Activated B cell treated with CpG ODN at 0.5 μM for 24 hours (primary cell): Measurements from ENCODE around the gene ZBTB45. TPM values are rescaled to one million over a fixed set of nuclear protein-coding genes. Genes with fewer than 3 reads are reported as not detected.

ENCODE experiments used
- ATAC-seq: fragments of 200-7000 bp; cut with Tn5 transposase; one replicate; pipeline ENCODE4 v1.10.0; 2021; ENCODE audit warnings: low read depth, mild to moderate bottlenecking, moderate library complexity
- CTCF ChIA-PET: fragments of 350-600 bp; sonication (Branson Sonifier 250); formaldehyde crosslinking; loops from one replicate; lab custom pipeline; 2021; ENCODE audit warnings: antibody characterized with exemption; lab: Charles Lee
- POLR2A ChIA-PET: fragments of 350-600 bp; sonication (Branson Sonifier 250); formaldehyde crosslinking; loops from one replicate; lab custom pipeline; 2021; ENCODE audit warnings: antibody characterized with exemption; lab: Charles Lee
- DNase-seq: peaks from one replicate; pipeline ENCODE4 v3.0.0; 2022
- H3K27ac Mint-ChIP-seq: one replicate; pipeline ENCODE4 v1.8.0; 2020; ENCODE audit warnings: mixed read lengths
- H3K27me3 Mint-ChIP-seq: one replicate; pipeline ENCODE4 v1.8.0; 2021; ENCODE audit warnings: mixed read lengths
- H3K36me3 Mint-ChIP-seq: one replicate; pipeline ENCODE4 v1.8.0; 2021; ENCODE audit warnings: low read depth, mixed read lengths
- H3K4me1 Mint-ChIP-seq: one replicate; pipeline ENCODE4 v1.8.0; 2021; ENCODE audit warnings: mixed read lengths
- H3K4me3 Mint-ChIP-seq: one replicate; pipeline ENCODE4 v1.8.0; 2020; ENCODE audit warnings: mild to moderate bottlenecking, mixed read lengths
- H3K9me3 Mint-ChIP-seq: one replicate; pipeline ENCODE4 v1.8.0; 2020; ENCODE audit warnings: mixed read lengths
- CTCF ChIP-seq: fragments of 200-600 bp; IDR thresholded peaks from one replicate; pipeline ENCODE4 v1.8.0; 2022; ENCODE audit warnings: antibody characterized with exemption, mild to moderate bottlenecking
- intact Hi-C: fragments of 100-400 bp; cut with micrococcal nuclease; formaldehyde crosslinking; loops from one replicate; pipeline ENCODE4 v1.15.1; 2024
- total RNA-seq: library from RNA; stranded (reverse); gene quantifications from 2 replicates; pipeline ENCODE4 v1.2.3, GENCODE V29; 2022

The ZBTB45 gene
- 18.0 and 20.2 TPM in 2 replicates for total RNA-seq

DNA sequence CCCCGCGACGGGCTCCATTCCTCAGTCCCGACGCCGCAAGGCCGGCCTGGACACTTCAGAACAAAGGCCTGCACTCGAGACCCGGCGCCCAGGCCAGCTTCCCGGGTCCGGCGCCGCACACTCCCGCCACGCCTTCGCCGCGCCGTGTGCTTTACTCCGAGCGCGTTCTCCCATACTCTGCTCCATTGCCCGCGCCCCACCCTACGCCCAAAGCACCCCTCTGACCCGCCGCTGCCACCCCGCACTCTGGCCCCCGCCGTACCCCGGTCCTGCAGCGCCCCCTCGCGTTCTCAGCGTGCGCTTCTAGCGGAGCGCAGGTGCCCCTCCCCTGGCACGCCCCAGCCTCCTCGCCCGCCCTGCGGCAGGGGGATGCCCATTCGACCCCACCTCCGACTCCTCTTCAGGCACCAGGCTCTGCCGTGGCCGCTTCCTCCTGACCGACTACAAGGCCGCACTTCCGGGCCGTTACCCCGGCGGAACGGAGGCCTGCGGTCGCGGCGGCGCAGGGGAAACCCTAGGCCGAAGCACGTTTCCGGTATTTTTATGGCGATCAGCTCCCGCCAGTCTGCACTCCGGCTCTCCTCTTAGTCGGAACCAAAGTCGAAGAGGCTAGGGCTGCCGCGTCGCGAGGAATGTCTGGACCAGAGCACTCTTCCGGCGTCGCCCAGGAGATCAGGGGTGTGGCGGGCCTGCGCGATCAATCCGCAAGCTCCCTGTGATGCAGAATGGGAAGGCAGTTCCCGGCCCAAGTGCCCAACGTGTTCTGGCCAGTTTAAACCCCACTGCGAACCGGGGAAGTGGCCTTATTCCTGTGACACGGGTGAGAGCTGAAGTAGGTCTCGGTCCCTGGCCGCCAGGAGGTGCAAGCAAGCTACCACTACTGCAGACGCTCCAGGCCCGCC is at the start of gene ZBTB45:
ZBTB45 (minus strand) TSS at position 456 of the 902 bp plus-strand sequence. CDS start 2,137 bp downstream, outside the sequence.
- POLR2A ChIA-PET, result interaction anchor here (0.5 to 4.4 kb wide), 41 partner anchors 13 to 810 kb away, joined by 3 to 82 read pairs (median 7); partner anchors contain the start of genes CHMP2A, ERVK3-1, MZF1 and RPS5
- no peaks in the 10 kb centered on the region for H3K27me3 Mint-ChIP-seq
- peak within 1 kb of the TSS; percentile 95 for H3K4me3 Mint-ChIP-seq
- peak; percentile 88 for DNase-seq
- ATAC-seq, result peak; percentile 83
- intact Hi-C loops, result loop anchor here (1.0 to 5.0 kb wide), 14 partner anchors 20 to 1112 kb away; partner anchors contain the start of genes CHMP2A, TRIM28, ZNF132 and ZNF446
- TF ChIP-seq CTCF, result no peak
- H3K36me3 Mint-ChIP-seq, result peaks cover 31% of the 10 kb centered on the region
- H3K27ac Mint-ChIP-seq, result peak within 1 kb of the TSS; percentile 97
- CTCF ChIA-PET, result interaction anchor here (0.6 to 2.7 kb wide), 24 partner anchors 8 to 367 kb away, joined by 3 to 62 read pairs (median 5); partner anchors contain the start of genes CHMP2A, MZF1, SLC27A5 and TRIM28
- H3K9me3 Mint-ChIP-seq, result no peaks in the 10 kb centered on the region
- peaks cover 39% of the 10 kb centered on the region for H3K4me1 Mint-ChIP-seq

DNA sequence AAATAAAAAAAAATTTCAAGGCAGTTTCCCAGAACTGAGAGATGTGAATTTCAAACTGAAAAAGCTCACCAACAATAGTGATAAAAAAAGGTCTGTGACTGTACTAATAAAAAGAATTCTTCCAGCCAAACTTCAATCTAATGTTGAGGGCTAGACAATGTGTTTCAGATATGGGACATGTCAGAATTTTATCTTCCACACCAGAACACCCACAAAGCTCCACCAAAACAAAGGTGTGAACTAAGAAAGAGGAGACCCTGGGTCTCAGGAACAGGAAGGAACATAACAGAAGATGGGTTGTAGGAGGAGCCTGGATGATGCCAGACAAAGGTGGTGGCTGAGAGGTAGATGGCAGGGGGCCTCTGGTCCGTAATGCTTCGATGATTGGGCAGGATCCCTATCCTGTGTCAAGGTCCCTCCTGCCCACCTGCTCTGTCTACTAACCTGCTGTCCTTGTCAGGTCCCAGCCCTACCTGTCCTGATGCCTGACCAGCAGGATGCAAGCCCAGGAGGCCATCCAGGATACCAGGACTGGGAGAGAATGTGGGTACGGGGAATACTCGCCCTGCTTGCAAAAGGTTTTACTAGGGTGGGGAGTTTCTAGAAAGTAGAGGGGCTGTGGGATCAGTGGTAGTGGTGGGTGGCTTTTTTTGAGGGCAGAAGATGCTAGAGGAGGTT is 49.0 kb upstream of the ZBTB45 start:
- peaks cover 33% of the 10 kb centered on the region for H3K4me1 Mint-ChIP-seq
- no peak for ATAC-seq
- ChIA-PET CTCF (no interaction called here), POLR2A (interaction anchor here (1.3 to 2.0 kb wide), 4 partner anchors 13 to 49 kb away, joined by 4 to 8 read pairs (median 4); partner anchors contain the start of genes CHMP2A, TRIM28 and ZBTB45)
- no peak overlapping the region for H3K27ac Mint-ChIP-seq
- no peaks in the 10 kb centered on the region for H3K9me3 Mint-ChIP-seq
- peaks cover 31% of the 10 kb centered on the region for H3K36me3 Mint-ChIP-seq
- DNase-seq, result no peak
- no peak overlapping the region for H3K4me3 Mint-ChIP-seq
- no peak for TF ChIP-seq CTCF
- no peaks in the 10 kb centered on the region for H3K27me3 Mint-ChIP-seq
- intact Hi-C loops, result no loop called here

DNA sequence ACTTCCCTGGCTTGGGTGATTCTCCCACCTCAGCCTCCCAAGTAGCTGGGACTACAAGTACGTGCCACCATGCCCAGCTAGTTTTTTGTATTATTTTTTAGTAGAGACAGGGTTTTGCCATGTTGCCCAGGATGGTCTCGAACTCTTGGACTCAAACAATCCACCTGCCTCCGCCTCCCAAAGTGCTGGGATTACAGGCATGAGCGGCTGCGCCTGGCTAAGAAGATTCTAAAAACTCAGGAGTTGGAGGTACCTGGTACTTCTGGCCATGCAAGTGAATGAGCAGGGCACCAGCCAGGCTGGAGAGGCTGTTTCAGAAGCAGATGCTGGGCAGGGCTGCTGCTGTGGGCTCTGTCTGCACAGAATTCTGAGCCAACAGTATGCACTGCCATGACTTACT is 47.4 kb upstream of the ZBTB45 start:
- Mint-ChIP-seq H3K27ac (no peak overlapping the region), H3K9me3 (no peaks in the 10 kb centered on the region), H3K4me1 (peaks cover 34% of the 10 kb centered on the region), H3K36me3 (peaks cover 23% of the 10 kb centered on the region), H3K27me3 (no peaks in the 10 kb centered on the region), H3K4me3 (no peak overlapping the region)
- ChIA-PET POLR2A (interaction anchor here (1.7 to 2.0 kb wide), 2 partner anchors 12 to 47 kb away, joined by 4 to 8 read pairs; partner anchors contain the start of genes CHMP2A and ZBTB45), CTCF (no interaction called here)
- no peak for DNase-seq
- intact Hi-C loops, result no loop called here
- no peak for TF ChIP-seq CTCF
- ATAC-seq, result no peak

- ChIA-PET POLR2A (interaction anchor here (1.3 to 2.3 kb wide), 3 partner anchors 9 to 20 kb away, joined by 5 to 12 read pairs (median 6); partner anchors contain the start of genes CHMP2A, MZF1 and TRIM28), CTCF (interaction anchor here (2.0 kb wide), 1 partner anchor 44 kb away, joined by 6 read pairs; the partner anchor contains the start of gene ZBTB45)
- Mint-ChIP-seq H3K36me3 (peaks cover 18% of the 10 kb centered on the region), H3K4me3 (peak overlapping the region; percentile 80), H3K27me3 (no peaks in the 10 kb centered on the region), H3K27ac (no peak overlapping the region), H3K9me3 (no peaks in the 10 kb centered on the region), H3K4me1 (peaks cover 50% of the 10 kb centered on the region)
- no peak for ATAC-seq
- DNase-seq, result no peak
- intact Hi-C loops, result loop anchor here (1.0 kb wide), 1 partner anchor 8 kb away; no protein-coding TSS in a partner anchor
- no peak for TF ChIP-seq CTCF
These were observed 44.2 kb upstream of the ZBTB45 start for GRCh38 chr19:58563823-58564222.
